Measurements from ENCODE around the gene CYCS. TPM values are rescaled to one million over a fixed set of nuclear protein-coding genes. Genes with fewer than 3 reads are reported as not detected.

CYCS gene
- total and polyA plus RNA-seq, 10 of the 15 experiments (the other 5 are each of a cell fraction or from before 2014, with no cell fraction given): 113 to 952 (median 356) TPM

DNA sequence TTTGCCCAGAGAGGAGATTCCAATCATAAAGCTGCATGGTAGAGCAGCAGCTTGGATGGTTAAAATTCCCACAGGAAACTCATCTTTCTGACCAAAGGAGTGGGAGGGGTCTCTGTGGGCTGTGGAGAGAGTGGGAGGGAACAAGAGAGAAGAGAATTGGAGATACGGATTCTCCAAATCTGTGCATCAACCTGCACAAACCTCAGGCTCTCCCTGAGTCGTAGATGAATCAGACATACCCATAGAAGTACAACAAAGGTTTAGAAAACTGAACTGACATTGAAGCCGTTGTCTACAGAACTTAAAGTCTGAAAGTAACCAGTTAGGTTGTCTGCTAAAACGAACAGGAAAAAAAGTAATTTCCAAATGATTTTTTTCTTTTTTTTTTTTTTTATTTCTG is 41.9 kb downstream of the CYCS start:
- BruUV-seq (replicated peaks): no TSS peak
- Histone ChIP-seq H3K79me2 (ENCODE audit: control insufficient read depth, insufficient read depth, low read length) (no peaks in the 10 kb centered on the region), H3K36me3 (ENCODE audit: control insufficient read depth in 2 of 2, insufficient read depth in 2 of 2, low read length in 1 of 2) (no peaks in the 10 kb centered on the region), H3K9ac (ENCODE audit: control insufficient read depth, insufficient read depth, low read length) (no peak overlapping the region), H3K27ac (ENCODE audit: control insufficient read depth, insufficient read depth) (no peak overlapping the region), H3K4me1 (ENCODE audit: control insufficient read depth, insufficient read depth, low read length) (peaks cover 10% of the 10 kb centered on the region; the same call in 1 of the 2 replicates), H3K27me3 (replicated peaks in 1 of 2; ENCODE audit: control insufficient read depth in 2 of 2, insufficient read depth in 2 of 2, low read length in 1 of 2) (no peaks in the 10 kb centered on the region), H4K20me1 (ENCODE audit: control insufficient read depth, insufficient read depth) (no peaks in the 10 kb centered on the region), H3K4me3 (no peak overlapping the region), H3K4me2 (ENCODE audit: control insufficient read depth, insufficient read depth) (no peak overlapping the region), H2AFZ (ENCODE audit: control insufficient read depth, low read depth, low read length) (no peak overlapping the region), H3K9me3 (replicated peaks; ENCODE audit: control insufficient read depth, insufficient read depth, low read length) (no peaks in the 10 kb centered on the region; the same call in 2 of the 3 replicates)
- intact Hi-C loops (cut with micrococcal nuclease; ENCODE audit: unreplicated experiment) (no loop called here), in situ Hi-C loops (cut with MboI) (no loop called here)
- TF ChIP-seq, protein P1, sequence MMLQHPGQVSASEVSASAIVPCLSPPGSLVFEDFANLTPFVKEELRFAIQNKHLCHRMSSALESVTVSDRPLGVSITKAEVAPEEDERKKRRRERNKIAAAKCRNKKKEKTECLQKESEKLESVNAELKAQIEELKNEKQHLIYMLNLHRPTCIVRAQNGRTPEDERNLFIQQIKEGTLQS (IDR thresholded peaks at IDR 0.05; ENCODE audit: borderline replicate concordance, extremely low read depth, low read depth, low read length): no peak
- TF ChIP-seq HDGF (IDR thresholded peaks at IDR 0.05): no peak
- TF ChIP-seq SUZ12 (IDR thresholded peaks at IDR 0.05; ENCODE audit: unreplicated experiment): no peak
- TF ChIP-seq POLR2AphosphoS5 (IDR thresholded peaks at IDR 0.05; ENCODE audit: low read length): no peak
- TF ChIP-seq ZNF592 (IDR thresholded peaks at IDR 0.05): no peak
- TF ChIP-seq JUND (IDR thresholded peaks at IDR 0.05; ENCODE audit: low read depth, low read length): no peak
- TF ChIP-seq BMI1 (IDR thresholded peaks at IDR 0.05; ENCODE audit: borderline replicate concordance): no peak
- no peak for TF ChIP-seq EZH2 (IDR thresholded peaks at IDR 0.05; ENCODE audit: borderline replicate concordance, control insufficient read depth, low read depth, low read length)
- no peak for TF ChIP-seq RFX5 (IDR thresholded peaks at IDR 0.05; ENCODE audit: low read depth, low read length)
- no peak for TF ChIP-seq STAT1 (conservative IDR thresholded peaks at IDR 0.05)
- TF ChIP-seq MEF2A (IDR thresholded peaks at IDR 0.05; ENCODE audit: insufficient read depth, low read depth, low read length): no peak
- no peak for TF ChIP-seq RAD21 (IDR thresholded peaks at IDR 0.05; ENCODE audit: insufficient read depth, low read depth, low read length)
- TF ChIP-seq CBFB (IDR thresholded peaks at IDR 0.05; ENCODE audit: low read depth): no peak
- TF ChIP-seq CEBPB (IDR thresholded peaks at IDR 0.05; ENCODE audit: borderline replicate concordance in 1 of 2, low read depth in 2 of 2, low read length in 2 of 2): no peak
- no peak for ATAC-seq
- POLR2A ChIA-PET: no interaction called here
- CTCF ChIA-PET: interaction anchor here (1.8 to 2.8 kb wide), 2 partner anchors 10 to 271 kb away, joined by 8 to 25 read pairs; no protein-coding TSS in a partner anchor
- FAIRE-seq: no peak
- SMC1A ChIA-PET (ENCODE audit: uncharacterized antibody, unreplicated experiment): interaction anchor here (0.6 to 1.3 kb wide), 4 partner anchors 8 to 342 kb away, joined by 3 to 5 read pairs (median 3); no protein-coding TSS in a partner anchor
- 38% methylated on average over 4 of the region's 4 CpGs for WGBS (ENCODE audit: insufficient coverage, insufficient replicate concordance, low lambda C conversion rate, missing lambda C conversion rate)
- RAD21 ChIA-PET (ENCODE audit: unreplicated experiment): no interaction called here
- DNase-seq (ENCODE audit: low read depth, low spot score): no peak
